Activated effector memory CD4-positive, alpha-beta T cell treated with Interleukin-2 at 50 U/mL for 16 hours (primary cell): ENCODE data around the gene IL17D.
"Not testable (repeated sequence)": the region's sequence is repeated elsewhere in the genome, so short reads cannot be mapped to it uniquely, and the experiment has no call there.

Experiments
- DNase-seq: peaks from one replicate; pipeline ENCODE4 v3.0.0-alpha.2; 2020

IL17D gene, protein sequence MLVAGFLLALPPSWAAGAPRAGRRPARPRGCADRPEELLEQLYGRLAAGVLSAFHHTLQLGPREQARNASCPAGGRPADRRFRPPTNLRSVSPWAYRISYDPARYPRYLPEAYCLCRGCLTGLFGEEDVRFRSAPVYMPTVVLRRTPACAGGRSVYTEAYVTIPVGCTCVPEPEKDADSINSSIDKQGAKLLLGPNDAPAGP

DNA sequence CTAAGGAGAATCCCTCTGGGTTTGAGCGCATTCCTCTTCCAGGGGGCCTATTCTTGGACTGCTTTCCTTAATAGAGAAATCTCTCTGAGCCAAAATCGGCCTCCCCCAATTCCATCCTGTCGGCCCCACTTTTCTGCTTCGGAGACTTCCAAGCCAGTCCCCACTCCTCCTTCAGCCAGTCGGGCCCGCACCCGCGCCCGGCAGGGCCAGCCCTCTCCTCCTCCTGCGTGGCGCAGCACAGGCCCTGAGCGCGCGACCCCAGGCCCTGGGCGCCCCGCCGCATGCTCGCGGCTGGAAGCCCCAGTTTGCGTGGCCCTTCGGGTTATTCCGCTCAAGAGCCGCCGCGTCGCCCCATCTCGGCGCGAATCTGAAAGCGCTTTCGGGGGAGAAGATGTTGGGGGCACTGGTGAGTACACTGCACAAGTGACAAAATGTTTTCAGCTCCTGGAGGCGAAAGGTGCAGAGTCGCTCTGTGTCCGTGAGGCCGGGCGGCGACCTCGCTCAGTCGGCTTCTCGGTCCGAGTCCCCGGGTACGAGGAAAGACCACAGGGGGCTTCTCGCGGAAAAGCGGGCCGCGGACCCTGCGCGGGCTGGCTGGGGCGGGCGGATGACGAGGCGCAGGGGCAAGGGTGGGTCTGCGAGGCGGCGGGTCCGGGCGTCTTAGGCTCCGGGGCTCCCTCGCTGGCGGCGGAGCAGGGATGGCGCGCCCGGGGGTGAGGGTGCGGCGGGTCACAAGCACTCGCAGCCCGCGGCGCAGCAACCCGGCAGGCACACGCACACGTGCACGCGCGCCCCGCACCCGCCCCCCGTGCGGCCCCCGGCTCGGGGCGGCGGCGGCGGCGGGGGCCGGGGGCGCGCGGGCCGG, at the start of gene IL17D:
TSS of gene IL17D (plus strand) at position 785 of the 865 bp plus-strand sequence. CDS start 303 bp downstream, outside the sequence.
- DNase-seq: no peak

DNA sequence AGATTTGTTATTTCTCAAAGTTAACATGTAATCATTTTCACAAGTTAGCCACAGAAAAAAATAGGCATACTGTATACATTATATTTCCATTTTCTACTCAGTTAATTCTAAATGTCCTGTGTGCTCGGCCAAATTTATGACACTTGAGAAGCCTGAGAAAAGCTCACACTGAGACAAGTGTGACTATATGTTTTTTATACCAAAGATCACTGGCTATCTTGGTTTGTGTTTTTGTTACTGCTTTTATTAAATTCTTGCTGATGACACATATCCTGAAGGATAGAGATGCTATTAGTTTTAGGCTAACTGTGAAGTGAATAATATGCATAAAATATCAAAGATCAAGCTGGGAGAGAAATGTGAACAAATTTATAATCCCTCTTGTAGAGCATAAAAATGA, 49.3 kb upstream of the IL17D start:
- DNase-seq: no peak

DNA sequence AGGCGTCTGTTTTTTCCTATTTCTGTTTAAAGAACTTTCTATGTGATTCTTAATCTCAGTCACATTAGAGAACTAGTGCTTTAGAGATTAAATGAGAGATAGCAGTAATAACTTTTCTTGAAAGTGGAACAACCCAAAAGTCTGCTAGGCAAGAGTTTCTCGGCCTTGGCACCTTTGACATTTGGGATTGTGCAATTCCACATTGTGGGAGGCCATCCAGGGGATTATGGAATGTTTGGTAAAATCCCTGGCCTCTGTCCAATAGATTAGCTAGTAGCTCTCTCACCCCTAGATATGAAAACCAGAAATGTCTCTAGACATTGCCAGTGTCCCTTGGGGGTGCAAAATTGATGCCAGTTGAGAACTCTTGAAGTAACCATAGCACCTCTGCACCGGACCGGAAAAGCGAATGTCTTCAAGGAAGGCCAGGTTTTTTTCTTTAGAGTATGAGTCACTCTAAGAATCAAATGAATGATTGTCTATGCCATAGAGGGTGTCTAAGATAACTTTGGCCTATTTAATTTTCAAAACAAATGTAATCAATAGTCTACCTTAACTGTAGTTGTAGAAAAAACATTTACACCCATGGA, 45.0 kb upstream of the IL17D start:
- no peak for DNase-seq

DNA sequence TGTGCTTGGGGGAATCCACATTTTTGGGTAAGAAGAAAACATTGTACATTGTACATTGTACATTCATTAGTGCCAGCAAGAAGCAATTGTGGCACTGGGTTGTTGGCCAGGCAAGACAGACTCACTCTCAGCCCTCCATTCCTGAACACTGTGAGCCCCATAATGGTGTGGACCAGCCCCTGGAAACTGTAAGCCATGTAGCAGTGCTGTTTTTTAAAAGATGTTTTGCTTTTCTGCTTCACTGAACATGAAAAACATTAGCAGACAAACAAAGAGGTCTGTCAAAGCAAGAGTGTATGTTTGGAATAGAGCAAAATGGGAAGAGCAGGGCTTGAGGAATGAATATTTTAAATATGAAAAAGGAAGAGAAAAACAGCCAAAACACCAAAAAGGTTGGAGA, 39.1 kb upstream of the IL17D start:
- no peak for DNase-seq

DNA sequence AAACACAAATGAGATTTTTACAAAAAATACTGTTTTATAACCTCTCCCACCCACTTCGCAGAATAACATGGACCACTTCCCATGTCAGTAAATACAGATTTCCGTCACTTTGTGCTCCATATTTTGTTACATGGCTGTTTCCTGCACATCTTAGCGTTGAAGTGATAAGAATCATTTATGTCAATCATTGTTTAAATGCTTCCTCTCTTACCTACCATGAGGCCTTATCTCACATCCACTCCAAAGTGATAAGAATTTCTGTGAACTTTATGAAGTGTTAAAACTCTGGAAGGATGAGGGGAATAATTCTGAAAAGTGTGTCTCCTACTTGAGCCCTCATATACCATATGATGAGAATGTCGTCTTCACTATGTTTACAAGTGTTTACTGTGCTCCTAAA, 36.6 kb upstream of the IL17D start:
- no peak for DNase-seq

DNA sequence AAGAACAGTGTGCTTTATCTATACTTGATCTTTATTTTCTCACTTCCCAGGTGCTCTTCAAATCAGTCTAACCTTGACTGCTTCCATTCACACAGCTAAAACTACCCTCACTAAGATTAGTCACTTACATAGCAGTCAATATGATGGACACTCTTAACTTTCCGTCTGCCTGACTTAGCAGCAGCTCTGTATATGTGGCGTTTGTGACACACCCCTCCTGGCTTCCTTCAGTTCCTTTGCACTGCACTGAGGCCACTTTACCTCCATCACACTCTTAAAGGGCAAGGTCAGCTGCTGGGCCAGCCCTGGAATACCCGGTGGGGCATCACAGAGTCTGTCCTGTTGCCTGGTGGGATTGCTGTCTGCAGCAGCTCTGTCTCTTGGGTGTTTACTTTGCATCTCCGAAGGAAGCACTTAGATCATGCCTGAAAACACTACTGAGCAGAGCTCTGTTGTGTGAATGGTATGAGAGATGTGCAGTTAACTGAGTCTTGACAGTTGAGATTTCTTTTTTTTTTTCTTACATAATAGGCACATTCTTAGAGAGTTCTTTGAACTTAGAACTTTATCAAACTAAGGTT, 35.6 kb upstream of the IL17D start:
- DNase-seq: no peak

DNA sequence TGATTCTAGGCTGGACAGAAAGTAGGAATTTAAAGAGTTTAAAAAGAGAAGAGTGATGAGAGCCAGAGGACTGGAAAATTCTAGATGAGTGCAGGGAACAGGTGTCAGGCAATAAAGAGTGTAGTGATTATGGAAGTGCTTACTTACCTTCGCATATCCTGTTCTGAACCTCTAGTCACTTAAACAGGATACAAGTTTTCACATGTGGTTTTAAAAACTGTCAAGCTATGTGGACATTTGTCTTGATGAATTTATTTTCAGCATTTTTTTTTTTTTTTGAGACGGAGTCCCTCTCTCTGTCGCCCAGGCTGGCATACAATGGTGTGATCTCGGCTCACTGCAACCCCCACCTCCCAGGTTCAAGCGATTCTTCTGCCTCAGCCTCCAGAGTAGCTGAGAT, 34.3 kb upstream of the IL17D start:
- DNase-seq: no peak

DNA sequence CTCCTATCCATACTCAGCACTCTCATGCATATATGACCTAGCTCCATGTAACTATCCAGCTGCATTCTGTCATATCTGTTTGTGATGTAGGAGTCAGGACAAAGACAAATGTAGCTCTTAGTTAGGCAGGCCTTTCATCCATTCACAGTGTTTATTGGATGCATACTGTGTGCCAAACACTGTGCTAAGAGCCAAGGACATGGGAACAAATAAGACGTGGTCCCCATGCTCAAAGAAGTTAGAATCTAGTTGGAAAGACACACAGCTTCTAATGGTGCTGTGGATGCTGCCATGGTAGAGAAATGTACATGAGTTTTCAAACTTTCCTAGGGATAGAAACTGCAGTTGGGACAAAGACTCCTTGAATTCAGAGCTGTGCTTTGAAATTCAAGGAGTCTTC, 31.7 kb upstream of the IL17D start:
- no peak for DNase-seq

DNA sequence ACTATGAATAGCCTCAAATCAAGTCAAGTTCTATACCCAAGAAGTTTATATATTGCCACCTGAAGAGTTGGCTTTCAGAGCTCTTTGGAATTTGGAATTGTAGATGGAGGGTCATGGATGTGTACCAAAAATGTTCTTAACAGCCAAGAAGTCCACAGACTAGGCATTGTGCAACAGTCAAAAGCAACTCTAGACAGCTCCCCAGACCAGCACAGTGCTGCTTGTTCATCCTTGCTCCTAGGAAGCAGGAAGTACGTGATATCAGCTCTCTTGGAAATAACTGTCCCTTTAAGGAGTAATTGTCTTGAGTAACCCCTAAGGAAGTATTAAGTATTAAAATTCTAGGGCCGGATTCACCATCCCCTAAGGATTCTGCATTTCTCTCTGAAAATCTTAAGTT, 30.7 kb upstream of the IL17D start:
- DNase-seq: no peak

DNA sequence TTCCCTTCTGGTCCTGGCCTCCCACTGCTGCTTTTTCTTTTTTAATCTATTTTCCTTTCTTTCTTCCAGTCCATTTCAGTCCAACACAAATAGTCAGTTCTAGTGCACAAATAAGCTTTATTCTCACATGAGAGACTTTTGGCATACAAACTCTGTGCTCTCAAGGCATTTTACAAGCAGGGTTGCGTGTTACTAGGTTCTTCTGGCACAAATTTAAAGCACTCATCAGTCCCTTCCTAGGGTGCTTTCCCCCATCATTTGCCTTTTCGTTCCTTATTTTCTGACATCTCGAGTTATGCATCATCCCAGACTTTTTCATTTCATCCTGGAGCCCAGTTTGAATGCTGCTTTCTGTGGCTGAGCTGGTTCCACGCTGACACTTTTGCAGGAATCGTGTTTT, 29.8 kb upstream of the IL17D start:
- DNase-seq: no peak

DNA sequence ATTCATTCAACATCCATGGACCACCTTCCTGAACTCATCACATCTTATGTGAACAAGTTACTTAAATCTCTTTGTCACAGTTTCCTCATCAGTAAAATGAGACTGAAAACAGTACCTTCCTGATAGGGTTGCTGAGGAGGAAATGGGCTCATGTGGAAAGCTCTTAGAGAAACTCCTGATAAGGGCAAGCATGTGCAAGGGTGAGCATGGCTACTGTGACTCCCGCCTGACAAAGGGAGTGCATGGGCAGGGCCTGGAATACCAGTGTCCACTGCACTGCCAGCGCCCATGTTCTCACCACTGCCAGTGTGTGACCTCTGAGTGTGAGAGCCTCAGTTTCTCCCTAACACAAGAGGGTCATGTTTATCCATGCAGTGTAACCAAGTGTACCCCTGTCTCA, 27.3 kb upstream of the IL17D start:
- no peak for DNase-seq

DNA sequence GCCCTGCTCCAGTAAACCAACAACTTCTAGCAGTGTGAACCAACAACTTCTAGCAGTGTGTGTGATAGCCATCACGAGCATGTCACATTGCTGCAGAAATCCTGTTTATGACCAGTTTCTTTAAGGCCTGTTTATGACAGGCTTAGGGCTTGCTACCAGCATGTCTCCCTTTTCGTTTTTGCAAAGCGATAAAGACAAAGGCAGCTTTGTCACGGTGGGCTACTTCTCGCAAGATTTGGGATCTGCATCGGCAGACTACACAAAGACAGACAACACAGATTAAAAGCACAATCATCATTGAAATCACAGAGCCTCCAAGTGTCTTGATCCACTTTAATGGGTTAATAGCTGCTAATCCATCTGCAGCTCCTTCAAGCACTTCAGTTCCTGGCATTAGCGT, 24.9 kb upstream of the IL17D start:
- DNase-seq: not testable (repeated sequence)

DNA sequence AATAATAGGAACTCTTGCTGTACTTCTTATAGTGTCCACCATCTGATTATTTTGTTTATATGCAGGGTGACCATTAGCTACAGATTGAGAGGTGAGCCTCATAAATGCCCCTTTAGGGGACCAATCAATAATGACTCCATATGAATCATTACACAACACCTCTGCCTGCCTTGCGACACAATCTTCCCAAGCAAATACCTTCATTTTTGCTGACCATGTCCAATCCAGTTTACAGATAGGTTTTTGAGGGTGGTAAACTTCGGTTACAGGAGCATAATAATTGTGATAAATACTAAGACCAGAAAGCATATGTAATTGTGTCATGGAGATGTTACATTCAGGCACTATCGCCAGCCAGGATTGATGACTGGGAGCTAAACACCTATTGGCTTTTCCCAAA, 23.6 kb upstream of the IL17D start:
- no peak for DNase-seq

DNA sequence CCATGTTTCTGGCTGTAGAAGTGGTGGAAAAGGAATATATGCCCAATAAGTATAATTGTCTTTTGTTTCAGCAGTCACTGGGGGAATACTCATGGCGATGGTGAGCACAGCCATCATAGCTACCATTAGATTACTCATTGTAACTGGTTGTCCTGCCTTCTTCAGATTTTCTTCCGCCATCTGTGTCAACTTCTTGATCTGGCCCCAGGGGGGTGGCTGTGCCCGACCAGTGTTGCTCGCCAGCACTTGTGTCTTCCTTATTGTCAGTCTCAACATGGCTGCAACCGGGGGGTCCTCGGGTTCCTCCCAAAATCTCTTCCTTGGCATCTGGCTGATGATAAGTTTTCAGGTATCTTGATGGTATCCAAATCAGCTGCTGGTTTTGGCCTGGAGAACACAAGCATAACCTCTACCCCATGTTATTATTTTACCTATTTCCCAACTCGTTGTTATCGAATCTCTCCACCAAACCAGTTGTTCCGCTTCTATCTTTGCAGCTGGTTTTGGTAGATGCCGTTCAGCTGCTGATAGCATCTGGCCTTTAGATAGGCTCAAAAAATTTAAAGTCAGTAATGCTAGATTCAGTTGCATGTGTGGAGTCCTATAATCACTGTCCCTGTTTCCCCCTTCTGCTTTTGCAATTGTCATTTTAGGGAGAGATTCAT, 23.0 kb upstream of the IL17D start:
- no peak for DNase-seq

DNA sequence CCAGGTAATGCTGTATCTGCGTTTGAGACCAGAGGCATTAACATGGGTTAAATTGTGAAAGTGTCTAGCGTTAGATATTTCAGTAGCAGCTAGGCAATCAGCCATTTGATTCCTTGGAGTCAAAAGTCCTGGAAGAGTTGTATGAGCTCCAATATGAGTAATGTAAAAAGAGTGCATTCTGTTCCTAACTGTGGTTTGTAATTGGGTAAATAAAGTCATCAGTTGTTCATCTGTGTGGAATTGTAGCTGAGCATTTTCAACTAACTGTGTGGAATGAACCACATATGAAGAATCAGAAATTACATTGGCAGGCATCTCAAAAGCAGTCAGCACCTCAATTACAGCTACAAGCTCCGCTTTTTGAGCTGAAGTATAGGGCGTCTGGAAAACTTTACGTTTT, 22.0 kb upstream of the IL17D start:
- not testable (repeated sequence) for DNase-seq

DNA sequence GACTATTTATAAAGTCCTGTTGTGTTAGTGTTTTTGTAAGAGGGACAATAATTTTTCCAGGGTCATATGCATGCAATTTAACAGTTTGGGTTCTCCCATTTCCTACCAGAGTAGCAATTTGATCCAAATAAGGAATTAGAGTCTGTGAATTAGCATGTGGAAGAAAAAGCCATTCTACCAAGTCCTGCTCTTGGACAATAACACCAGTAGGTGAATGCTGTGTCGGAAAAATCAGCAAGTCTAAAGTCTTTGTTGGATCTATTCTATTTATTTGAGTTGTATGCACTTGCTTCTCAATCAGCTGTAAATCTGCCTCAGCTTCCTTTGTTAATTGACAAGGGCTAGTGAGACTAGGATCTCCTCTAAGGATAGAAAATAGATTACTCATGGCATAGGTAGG, 21.4 kb upstream of the IL17D start:
- no peak for DNase-seq

DNA sequence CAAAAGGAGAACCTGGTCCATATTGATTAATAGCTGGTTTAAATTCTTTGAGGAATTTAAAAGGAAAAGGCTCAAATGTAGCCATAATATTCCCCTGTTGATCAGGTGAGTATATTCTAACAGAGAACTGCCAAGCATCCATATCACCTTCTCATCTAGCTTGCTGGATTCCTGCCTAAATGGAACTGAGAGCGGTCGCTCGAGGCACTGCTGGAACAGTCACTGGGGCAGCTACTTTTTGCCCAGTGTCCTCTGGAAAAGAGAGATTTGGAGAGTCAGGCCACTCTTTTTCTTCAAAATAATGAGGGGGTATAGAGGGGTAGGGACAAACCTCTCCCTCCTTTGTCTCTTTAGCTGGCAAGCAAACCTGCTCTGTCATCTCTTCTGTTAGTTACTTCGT, 19.5 kb upstream of the IL17D start:
- no peak for DNase-seq

DNA sequence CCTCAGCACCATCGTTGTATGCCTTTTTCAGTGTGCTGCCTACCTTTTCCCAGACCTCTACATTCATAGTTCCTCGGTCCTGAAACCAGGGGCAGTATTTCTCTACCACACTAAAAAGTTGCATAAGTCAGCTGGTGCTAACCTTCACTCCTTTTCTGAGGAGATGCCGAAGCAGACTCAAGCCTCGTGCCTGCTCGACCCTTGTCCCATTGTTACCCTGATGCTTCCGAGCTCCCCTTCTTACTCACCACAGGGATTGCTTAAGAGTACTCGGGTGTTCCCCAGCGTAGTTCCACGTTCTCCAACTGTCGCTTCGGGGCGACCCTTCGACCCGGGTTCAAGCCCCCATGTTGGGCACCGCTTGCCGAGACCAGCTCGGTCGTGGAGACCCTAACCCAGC, 19.0 kb upstream of the IL17D start:
- no peak for DNase-seq

DNA sequence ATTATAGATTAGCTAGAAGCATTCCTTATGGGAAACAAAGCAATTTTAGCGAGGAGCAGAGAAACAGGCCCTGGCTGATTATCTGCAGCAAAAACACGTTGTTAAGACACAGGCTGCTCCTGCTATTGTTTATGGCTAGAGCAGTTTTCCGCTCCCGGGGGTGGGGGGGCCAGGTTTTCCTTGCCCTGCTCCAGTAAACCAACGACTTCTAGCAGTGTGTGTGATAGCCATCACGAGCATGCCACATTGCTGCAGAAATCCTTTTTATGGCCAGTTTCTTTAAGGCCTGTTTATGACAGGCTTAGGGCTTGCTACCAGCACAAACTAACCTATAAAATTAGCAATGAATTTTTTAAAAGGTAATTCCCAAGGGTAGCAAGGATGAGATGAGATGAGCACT, 18.4 kb upstream of the IL17D start:
- DNase-seq: no peak

DNA sequence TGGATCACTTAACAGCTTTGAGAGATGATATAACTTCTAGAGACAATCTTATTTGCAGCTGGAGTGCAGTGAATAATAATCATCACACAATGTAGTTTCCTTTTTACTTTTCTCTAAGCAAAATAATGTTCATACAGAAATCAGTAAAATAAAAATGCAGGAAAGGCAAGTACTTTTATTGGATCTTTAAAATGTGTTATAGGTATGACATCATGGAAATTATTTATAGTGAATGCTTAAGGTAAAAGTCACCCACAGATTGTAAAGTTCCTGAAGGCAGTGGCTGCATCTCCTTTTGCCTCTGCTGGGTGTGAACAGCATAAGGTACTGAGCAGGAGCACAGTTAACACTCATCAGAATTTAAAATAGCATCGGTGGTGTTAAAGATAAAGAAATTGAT, 17.3 kb upstream of the IL17D start:
- no peak for DNase-seq

DNA sequence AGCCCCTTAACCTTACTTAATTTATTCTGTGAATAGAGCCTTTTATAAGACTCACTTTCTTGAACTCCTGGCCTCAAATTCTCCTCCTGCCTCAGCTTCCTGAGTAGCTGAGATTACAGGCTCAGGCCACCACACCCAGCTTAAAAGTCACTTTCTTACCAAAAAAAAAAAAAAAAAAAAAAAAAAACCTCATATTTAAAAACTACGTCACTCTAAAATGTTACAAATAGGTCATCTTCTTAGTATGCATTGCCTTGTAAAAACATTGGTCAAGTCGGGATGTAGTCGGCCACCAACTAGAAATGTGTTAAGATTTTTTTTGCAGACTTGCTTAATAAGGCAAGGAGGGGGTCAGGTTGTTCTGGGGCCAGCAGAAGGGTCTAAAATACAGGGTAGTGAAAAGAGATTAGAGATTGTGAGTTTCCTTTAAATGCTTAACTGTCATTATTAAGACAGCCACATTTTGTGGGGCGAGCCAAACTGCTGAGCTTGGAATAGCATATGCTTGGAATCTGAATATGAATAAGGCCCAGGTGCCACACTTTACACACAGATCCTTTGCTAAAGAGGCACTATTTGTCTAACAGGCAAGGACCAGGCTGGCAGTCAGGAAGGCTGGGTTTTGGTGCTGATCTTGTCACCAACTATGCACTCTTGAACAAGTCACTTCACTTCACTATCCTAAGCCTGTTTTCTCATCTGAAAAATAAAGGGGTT, 16.5 kb upstream of the IL17D start:
- no peak for DNase-seq

DNA sequence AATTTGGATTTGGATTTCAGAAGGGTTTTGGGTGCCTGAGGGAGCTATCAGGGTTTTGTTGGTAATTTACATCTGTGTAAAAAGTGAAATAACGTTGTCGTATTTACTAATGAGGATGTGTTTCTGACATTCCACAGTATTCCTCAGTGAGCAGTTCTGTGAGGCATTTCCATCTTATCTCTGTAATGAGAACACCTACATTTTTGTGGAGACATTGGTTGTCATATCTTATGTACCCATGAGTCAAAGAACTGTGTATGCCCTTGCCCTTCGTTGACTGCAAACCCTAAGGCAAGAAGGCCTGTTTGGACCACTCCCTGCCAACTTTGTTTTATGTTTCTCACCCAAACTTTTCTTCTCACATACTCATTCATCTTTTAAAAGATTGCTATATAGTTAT, 14.2 kb upstream of the IL17D start:
- DNase-seq: no peak

DNA sequence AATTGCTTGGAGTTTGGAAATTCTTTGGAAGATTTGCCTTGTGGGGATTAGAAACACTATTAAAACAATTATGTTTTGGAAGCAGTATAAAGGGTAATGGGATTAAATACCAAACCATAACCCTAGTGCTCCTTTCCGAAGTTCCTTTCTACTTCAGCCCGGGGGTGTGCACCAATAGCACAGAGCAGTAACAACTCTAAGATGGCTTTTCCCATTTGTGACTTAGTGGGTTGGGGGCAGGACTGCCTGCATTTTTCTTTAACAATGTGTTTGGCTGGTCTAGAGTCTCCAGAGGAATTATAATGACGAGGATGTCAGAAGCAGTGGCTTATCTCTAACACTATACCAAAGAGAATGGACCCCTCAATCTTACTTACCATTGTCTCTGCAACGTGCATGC, 11.9 kb upstream of the IL17D start:
- no peak for DNase-seq
